Adrenal gland (tissue), 5 donors: Measurements from ENCODE around the gene LRRC4C.

ENCODE experiments used
- CTCF ChIP-seq, 6 experiments: fragments of 450-650 bp in 4 of 6; fragments of 200-600 bp in 2 of 6; sonication (generic) in 1 of 6; IDR thresholded peaks; 1 replicate in 5 of 6; 2 replicates in 1 of 6; pipeline versions ENCODE4 v1.5.1 to v1.8.0; 2016 to 2021; ENCODE audit warnings: antibody characterized with exemption in 6 of 6, mild to moderate bottlenecking in 2 of 6, moderate library complexity in 1 of 6
- POLR2A ChIP-seq, 2 donors: fragments of 450-650 bp; IDR thresholded peaks; one replicate each; pipeline ENCODE4 v1.6.1; 2017; ENCODE audit warnings: antibody characterized with exemption in 2 of 2, mild to moderate bottlenecking in 2 of 2, moderate library complexity in 1 of 2
- donor health status: DM: no; HTN: no; CAD: no.

GRCh38 chr11:40100781-40101180, 1358.7 kb downstream of the LRRC4C start:
- TF ChIP-seq POLR2A (IDR thresholded peaks at IDR 0.05) (no peak), CTCF (IDR thresholded peaks at IDR 0.05) (no peak)
